ENCODE data around the gene ITIH6.
"Not testable (repeated sequence)": the region's sequence is repeated elsewhere in the genome, so short reads cannot be mapped to it uniquely, and the experiment has no call there.

Gene ITIH6

GRCh38 chrX:54794795-54795194 is 3.3 kb downstream of the ITIH6 start:
- TF ChIP-seq, protein P1, sequence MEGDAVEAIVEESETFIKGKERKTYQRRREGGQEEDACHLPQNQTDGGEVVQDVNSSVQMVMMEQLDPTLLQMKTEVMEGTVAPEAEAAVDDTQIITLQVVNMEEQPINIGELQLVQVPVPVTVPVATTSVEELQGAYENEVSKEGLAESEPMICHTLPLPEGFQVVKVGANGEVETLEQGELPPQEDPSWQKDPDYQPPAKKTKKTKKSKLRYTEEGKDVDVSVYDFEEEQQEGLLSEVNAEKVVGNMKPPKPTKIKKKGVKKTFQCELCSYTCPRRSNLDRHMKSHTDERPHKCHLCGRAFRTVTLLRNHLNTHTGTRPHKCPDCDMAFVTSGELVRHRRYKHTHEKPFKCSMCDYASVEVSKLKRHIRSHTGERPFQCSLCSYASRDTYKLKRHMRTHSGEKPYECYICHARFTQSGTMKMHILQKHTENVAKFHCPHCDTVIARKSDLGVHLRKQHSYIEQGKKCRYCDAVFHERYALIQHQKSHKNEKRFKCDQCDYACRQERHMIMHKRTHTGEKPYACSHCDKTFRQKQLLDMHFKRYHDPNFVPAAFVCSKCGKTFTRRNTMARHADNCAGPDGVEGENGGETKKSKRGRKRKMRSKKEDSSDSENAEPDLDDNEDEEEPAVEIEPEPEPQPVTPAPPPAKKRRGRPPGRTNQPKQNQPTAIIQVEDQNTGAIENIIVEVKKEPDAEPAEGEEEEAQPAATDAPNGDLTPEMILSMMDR (IDR thresholded peaks at IDR 0.05) = no peak
- H3K9me3 ChIP-seq = no peaks in the 10 kb centered on the region
- DNase-seq = no peak
- H3K4me3 ChIP-seq = no peak overlapping the region
- intact Hi-C loops (cut with DNase I; ENCODE audit: low total_unique reads) = no loop called here
- no peaks in the 10 kb centered on the region for H3K4me1 ChIP-seq
- H3K36me3 ChIP-seq = no peaks in the 10 kb centered on the region
- H3K27me3 ChIP-seq = no peaks in the 10 kb centered on the region
- H3K27ac ChIP-seq = no peak overlapping the region

DNA sequence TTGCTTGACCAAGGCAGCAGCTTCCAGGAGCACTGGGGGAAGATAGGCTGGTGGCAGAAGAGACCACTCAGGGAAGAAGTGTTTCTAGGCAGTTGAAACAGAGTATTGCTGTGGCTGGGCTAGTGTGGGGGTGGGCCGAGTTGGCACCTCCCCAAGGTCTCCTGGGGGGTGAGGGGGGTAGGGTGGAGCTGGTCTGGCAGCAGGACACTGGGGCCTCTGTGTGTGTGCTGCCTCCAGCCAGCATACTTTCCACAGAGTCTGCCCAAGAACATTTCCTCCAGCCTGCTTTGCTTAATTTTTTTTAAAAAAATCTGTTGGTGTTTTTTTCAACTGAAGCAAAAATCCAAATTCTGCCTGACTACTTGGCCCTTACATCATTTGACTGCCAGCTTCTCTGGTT is 4.0 kb downstream of the ITIH6 start:
- Histone ChIP-seq H3K36me3 (no peaks in the 10 kb centered on the region), H3K4me1 (no peaks in the 10 kb centered on the region), H3K9me3 (no peaks in the 10 kb centered on the region), H3K27ac (no peak overlapping the region), H3K4me3 (no peak overlapping the region), H3K27me3 (no peaks in the 10 kb centered on the region)
- intact Hi-C loops (cut with DNase I; ENCODE audit: low total_unique reads) = no loop called here
- no peak for DNase-seq
- TF ChIP-seq, protein P1 (IDR thresholded peaks at IDR 0.05) = no peak

DNA sequence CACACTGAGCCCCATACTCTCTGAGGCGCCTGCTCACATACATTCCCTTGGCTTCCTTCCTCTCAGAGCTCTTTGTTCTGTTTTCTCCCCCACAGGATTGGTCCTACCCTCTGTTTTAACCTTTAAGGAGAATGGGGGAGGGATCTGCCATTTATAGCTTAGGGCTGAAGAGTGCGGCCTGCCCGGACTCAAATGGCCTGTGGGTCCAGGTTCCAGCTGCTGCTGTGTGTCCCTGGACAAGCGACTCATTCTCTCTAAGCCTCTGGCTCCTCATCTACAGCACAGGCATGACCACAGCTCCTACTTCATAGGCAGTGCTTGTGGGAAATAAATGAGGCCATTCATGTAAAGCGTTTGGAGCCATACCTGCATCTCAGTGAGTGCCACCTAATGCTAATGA is 8.7 kb downstream of the ITIH6 start:
- H3K27ac ChIP-seq; H3K36me3 ChIP-seq; H3K9me3 ChIP-seq; H3K4me3 ChIP-seq; DNase-seq; H3K4me1 ChIP-seq; H3K27me3 ChIP-seq; intact Hi-C loops (cut with DNase I; ENCODE audit: low total_unique reads): not testable (repeated sequence)

- intact Hi-C loops (cut with DNase I; ENCODE audit: low total_unique reads) = no loop called here
- no peak for DNase-seq
- Histone ChIP-seq H3K36me3 (no peaks in the 10 kb centered on the region), H3K27ac (no peak overlapping the region), H3K27me3 (no peaks in the 10 kb centered on the region), H3K4me1 (no peaks in the 10 kb centered on the region), H3K4me3 (no peak overlapping the region), H3K9me3 (no peaks in the 10 kb centered on the region)
- TF ChIP-seq, protein P1 (IDR thresholded peaks at IDR 0.05) = no peak
Measured at GRCh38 chrX:54788446-54788845, 9.6 kb downstream of the ITIH6 start.

DNA sequence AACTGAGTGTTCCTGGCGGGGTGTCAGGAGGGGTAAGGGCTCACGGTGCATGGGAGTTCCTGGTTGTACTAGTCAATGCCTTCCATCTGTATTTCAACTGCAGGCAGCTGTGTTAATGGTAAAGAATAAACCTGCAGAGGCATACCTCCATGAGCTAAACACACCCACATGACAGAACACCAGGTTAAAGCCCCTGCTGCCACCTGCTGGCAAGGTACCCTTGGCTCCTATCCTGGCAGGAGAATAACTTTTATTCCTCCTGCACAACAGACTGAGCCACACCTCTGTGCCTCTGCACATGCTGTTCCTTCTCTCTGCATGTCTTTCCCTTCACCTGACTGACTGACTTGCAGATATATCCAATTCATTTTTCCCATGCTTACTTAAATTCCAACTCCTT is 11.1 kb downstream of the ITIH6 start:
- DNase-seq = no peak
- H3K9me3 ChIP-seq = no peaks in the 10 kb centered on the region
- no peak overlapping the region for H3K27ac ChIP-seq
- TF ChIP-seq, protein P1 (IDR thresholded peaks at IDR 0.05) = no peak
- H3K4me1 ChIP-seq = no peaks in the 10 kb centered on the region
- no peaks in the 10 kb centered on the region for H3K27me3 ChIP-seq
- intact Hi-C loops (cut with DNase I; ENCODE audit: low total_unique reads) = no loop called here
- H3K4me3 ChIP-seq = no peak overlapping the region
- H3K36me3 ChIP-seq = no peaks in the 10 kb centered on the region

DNA sequence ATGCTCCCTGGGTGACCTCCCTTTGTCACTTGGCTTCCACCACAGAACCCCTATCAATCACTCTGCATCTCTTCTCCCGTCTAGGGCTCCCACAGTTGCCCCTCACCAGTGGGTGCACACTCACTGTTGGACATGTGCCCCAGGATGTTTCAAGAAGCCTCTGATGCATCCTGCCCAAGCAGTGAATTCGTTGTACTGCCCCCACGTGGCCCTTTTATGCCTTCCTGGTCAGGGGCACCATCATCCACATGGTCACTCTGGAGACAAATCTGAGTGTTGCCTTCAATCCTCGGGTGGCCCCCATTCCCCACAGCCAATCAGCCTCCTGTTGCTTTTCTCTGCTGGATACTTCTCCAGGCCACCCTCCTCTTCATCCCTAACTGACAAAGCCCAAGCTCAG is 12.2 kb downstream of the ITIH6 start:
- Histone ChIP-seq H3K4me3 (no peak overlapping the region), H3K36me3 (no peaks in the 10 kb centered on the region), H3K4me1 (no peaks in the 10 kb centered on the region), H3K27me3 (no peaks in the 10 kb centered on the region), H3K27ac (no peak overlapping the region), H3K9me3 (no peaks in the 10 kb centered on the region)
- TF ChIP-seq, protein P1 (IDR thresholded peaks at IDR 0.05) = no peak
- intact Hi-C loops (cut with DNase I; ENCODE audit: low total_unique reads) = no loop called here
- DNase-seq = no peak

Data from tibial artery (tissue), 4 donors.